ELR (cell line): ENCODE data around the gene CD300LD.

Experiments
- DNase-seq: peaks from one replicate; pipeline ENCODE4 v3.0.0-alpha.2; 2015; ENCODE audit warnings: low read depth

The CD300LD gene

GRCh38 chr17:74543891-74544760, 48.0 kb downstream of the CD300LD start:
- DNase-seq = no peak

GRCh38 chr17:74543406-74543805, 48.7 kb downstream of the CD300LD start:
- no peak for DNase-seq

- no peak for DNase-seq
These were observed 49.2 kb downstream of the CD300LD start for GRCh38 chr17:74542727-74543383.

GRCh38 chr17:74542166-74542565, 49.9 kb downstream of the CD300LD start:
- DNase-seq = no peak

- DNase-seq = no peak
These were observed 50.6 kb downstream of the CD300LD start for GRCh38 chr17:74541176-74542111.

GRCh38 chr17:74539281-74539820, 52.7 kb downstream of the CD300LD start:
- no peak for DNase-seq

GRCh38 chr17:74536890-74537289, 55.2 kb downstream of the CD300LD start:
- DNase-seq = no peak

- DNase-seq = no peak
These were observed 60.0 kb downstream of the CD300LD start for GRCh38 chr17:74532115-74532514.

GRCh38 chr17:74531231-74531761, 60.8 kb downstream of the CD300LD start, which contains the start of gene CD300LB:
CD300LB (minus strand) TSS chr17:74531475; CDS start chr17:74531350, 125 bp downstream.
- DNase-seq = no peak

GRCh38 chr17:74530831-74531150, 61.3 kb downstream of the CD300LD start:
- no peak for DNase-seq
